ENCODE data around the gene STK10.
"Not testable (repeated sequence)": the region's sequence is repeated elsewhere in the genome, so short reads cannot be mapped to it uniquely, and the experiment has no call there.

STK10 gene

DNA sequence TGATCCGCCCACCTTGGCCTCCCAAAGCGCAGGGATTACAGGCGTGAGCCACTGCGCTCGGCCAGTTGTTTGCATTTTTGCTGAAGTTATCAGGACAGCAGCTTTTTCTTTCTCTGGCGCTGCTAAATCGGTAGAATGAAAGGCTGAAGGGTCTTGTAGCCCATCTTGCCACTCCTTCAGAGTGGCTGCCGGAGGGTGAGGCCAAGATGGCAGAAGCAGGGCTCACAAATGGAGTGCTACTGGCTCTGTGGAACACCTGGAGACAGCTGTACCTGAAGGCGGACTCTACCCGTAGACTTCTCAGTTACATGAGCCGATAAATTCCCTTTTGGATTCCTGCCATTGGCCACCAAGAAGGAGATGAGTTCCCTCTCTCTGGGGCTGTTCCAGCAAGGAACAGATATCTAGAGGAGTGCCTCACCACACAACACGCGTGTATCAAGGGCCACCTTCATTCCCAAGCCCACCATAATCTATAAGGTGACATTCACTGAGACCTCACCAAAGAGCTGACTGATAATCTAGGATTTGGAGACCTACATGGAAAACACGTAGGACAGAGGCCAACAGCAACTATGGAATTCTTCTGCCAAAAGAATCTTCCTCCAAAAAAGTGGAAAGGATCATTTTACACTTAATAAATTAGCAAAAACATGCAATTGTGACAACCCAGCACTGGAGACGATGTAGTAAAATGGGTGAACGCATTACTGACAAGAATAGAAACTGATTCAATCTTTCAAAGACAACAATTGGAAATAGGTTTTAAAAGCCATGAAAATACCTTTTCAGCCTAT lies 21.8 kb downstream of the STK10 start:
- H3K4me3 ChIP-seq (ENCODE audit: insufficient read depth, low read depth, low read length) = no peak overlapping the region
- 86 to 87% methylated on average over 16 of the region's 16 CpGs for WGBS, 2 experiments
- no peaks in the 10 kb centered on the region for H3K9me3 ChIP-seq (ENCODE audit: control insufficient read depth, low read length)
- no peak overlapping the region for H3K27ac ChIP-seq (ENCODE audit: insufficient read depth, low read depth, low read length, poor library complexity, severe bottlenecking)
- H3K36me3 ChIP-seq (ENCODE audit: control insufficient read depth, insufficient read depth, low read length) = no peaks in the 10 kb centered on the region
- peaks cover 7% of the 10 kb centered on the region for H3K4me1 ChIP-seq (ENCODE audit: control insufficient read depth, insufficient read depth, low read length)
- no peaks in the 10 kb centered on the region for H3K27me3 ChIP-seq (ENCODE audit: control insufficient read depth, insufficient read depth, low read length, poor library complexity, severe bottlenecking)

DNA sequence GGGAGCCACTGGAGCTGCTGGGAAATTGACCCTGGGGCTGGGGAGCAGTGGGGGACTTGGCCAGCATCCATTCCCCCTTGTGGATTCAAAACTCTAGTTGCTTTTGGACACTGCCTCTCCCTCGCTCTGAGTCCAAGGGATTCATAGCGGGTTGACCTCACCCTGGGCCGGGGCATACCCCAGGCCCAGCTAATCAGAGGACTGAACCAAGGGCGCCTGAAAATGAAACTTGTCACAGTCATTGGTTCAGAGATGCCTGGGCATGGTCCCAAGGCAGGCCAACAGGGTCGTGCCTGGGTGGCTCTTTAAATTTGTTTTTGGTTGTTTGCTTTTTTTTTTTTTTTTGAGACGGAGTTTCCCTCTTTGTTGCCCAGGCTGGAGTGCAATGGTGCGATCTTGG lies 22.6 kb downstream of the STK10 start:
- Histone ChIP-seq H3K27me3 (ENCODE audit: control insufficient read depth, insufficient read depth, low read length, poor library complexity, severe bottlenecking) (no peaks in the 10 kb centered on the region), H3K4me3 (ENCODE audit: insufficient read depth, low read depth, low read length) (no peak overlapping the region), H3K27ac (ENCODE audit: insufficient read depth, low read depth, low read length, poor library complexity, severe bottlenecking) (no peak overlapping the region), H3K9me3 (ENCODE audit: control insufficient read depth, low read length) (no peaks in the 10 kb centered on the region), H3K4me1 (ENCODE audit: control insufficient read depth, insufficient read depth, low read length) (peaks cover 7% of the 10 kb centered on the region), H3K36me3 (ENCODE audit: control insufficient read depth, insufficient read depth, low read length) (no peaks in the 10 kb centered on the region)
- WGBS, 2 experiments = 79 to 82% methylated on average over 7 of the region's 7 CpGs

DNA sequence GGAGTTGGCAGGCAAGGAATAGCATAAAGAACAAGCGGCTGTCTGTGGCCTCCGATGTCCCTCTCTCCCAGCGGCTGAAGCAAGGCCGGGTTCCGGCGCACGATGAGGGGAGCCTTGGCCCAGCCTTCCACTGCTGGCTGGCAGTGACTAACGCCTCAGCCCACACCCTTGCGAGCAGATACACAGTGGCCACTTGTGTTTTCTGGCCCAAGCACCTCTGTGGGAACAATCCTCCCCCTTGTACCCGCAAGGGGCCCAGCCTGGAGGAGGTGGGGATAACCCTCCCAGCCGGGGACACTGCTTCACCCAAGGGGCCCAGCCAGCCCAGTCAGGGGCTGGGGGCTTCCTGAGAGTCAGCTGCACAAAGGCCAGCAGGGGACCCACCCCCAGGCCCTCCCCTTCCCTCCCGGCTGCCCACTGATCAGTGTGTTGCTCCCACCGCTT lies 23.2 kb downstream of the STK10 start:
- H3K27ac ChIP-seq (ENCODE audit: insufficient read depth, low read depth, low read length, poor library complexity, severe bottlenecking) = no peak overlapping the region

DNA sequence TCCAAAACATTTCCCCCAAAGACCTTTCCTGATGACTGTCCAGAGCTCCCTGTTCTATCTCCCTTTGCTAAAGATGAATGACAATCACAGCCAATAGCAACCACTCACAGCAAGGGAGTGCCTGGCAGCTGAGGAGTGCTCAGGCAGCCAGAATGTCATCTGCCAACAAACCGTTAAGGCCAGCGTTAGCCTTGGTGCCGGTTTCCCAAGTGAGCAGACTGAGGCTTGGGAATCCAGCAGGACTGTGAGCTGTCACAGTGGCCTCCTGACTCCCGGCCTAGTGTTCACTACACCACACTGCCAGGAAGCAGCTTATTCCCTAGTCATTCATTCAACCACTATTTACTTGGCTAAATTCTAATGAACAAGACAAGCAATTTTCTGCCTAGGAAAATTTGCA lies 24.7 kb downstream of the STK10 start:
- 60 to 66% methylated on average over 4 of the region's 4 CpGs for WGBS, 2 experiments
- no peak overlapping the region for H3K4me3 ChIP-seq (ENCODE audit: insufficient read depth, low read depth, low read length)

More for the DNA sequence above, 23.2 kb downstream of the STK10 start:
- no peaks in the 10 kb centered on the region for H3K27me3 ChIP-seq (ENCODE audit: control insufficient read depth, insufficient read depth, low read length, poor library complexity, severe bottlenecking)
- 90 to 92% methylated on average over 13 of the region's 13 CpGs for WGBS, 2 experiments
- H3K4me1 ChIP-seq (ENCODE audit: control insufficient read depth, insufficient read depth, low read length) = peaks cover 7% of the 10 kb centered on the region
- H3K4me3 ChIP-seq (ENCODE audit: insufficient read depth, low read depth, low read length) = no peak overlapping the region
- no peaks in the 10 kb centered on the region for H3K9me3 ChIP-seq (ENCODE audit: control insufficient read depth, low read length)
- no peaks in the 10 kb centered on the region for H3K36me3 ChIP-seq (ENCODE audit: control insufficient read depth, insufficient read depth, low read length)

DNA sequence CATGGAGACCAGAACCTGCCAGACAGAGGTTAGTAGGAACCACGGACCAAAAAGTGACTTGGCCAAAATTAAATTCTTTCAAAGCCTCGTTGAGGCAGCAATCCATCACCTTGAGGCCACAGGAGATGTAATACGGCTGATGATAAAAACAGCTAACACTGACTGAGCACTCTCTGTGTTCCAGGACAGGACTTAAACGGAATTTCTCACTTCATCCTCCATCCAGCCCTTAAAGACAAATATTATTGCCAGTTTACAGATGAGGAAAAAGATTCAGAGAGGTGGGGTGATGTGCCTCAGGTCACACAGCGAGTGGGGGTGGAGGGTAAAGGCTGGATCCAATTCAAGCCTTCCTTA lies 25.1 kb downstream of the STK10 start:
- H3K4me3 ChIP-seq (ENCODE audit: insufficient read depth, low read depth, low read length) = no peak overlapping the region
- H3K4me1 ChIP-seq (ENCODE audit: control insufficient read depth, insufficient read depth, low read length) = peaks cover 2% of the 10 kb centered on the region
- H3K9me3 ChIP-seq (ENCODE audit: control insufficient read depth, low read length) = no peaks in the 10 kb centered on the region
- no peaks in the 10 kb centered on the region for H3K27me3 ChIP-seq (ENCODE audit: control insufficient read depth, insufficient read depth, low read length, poor library complexity, severe bottlenecking)
- 88 to 92% methylated on average over 3 to 5 of the region's 5 CpGs for WGBS, 2 experiments
- H3K27ac ChIP-seq (ENCODE audit: insufficient read depth, low read depth, low read length, poor library complexity, severe bottlenecking) = no peak overlapping the region
- H3K36me3 ChIP-seq (ENCODE audit: control insufficient read depth, insufficient read depth, low read length) = no peaks in the 10 kb centered on the region

More for the DNA sequence above, 24.7 kb downstream of the STK10 start:
- Histone ChIP-seq H3K27me3 (ENCODE audit: control insufficient read depth, insufficient read depth, low read length, poor library complexity, severe bottlenecking) (no peaks in the 10 kb centered on the region), H3K27ac (ENCODE audit: insufficient read depth, low read depth, low read length, poor library complexity, severe bottlenecking) (no peak overlapping the region), H3K4me1 (ENCODE audit: control insufficient read depth, insufficient read depth, low read length) (peaks cover 6% of the 10 kb centered on the region), H3K36me3 (ENCODE audit: control insufficient read depth, insufficient read depth, low read length) (no peaks in the 10 kb centered on the region), H3K9me3 (ENCODE audit: control insufficient read depth, low read length) (no peaks in the 10 kb centered on the region)

DNA sequence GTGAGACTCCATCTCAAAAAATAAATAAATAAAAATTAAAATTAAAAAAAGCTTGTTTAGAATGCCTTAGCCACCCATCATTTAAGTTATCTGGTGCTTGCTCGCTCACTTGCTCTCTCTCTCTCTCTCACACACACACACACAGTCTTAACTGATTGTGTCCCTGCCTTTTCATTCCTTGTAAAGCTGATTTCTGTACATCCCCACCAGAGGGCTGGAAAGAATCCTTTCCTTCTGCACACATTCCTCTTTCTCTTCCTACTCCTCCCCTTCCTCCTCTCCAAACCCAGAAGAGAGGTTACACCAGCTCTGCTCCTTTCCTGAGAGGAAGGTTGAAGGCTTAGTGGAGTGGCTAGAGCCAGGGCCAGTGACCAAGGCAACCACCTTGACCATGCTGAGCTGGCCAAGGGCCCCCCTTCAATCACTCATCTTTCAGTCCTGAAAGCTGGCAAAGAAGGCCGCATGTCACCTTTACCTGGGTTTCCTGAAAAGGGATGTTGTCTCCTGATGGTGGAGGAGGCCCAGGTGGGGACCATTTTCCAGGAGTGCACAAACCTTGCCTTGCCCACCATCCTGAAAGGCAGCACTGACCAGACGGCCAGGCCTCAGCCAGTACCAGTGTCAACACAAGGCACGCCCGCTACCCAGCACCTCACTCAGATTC lies 25.6 kb downstream of the STK10 start:
- H3K4me3 ChIP-seq (ENCODE audit: insufficient read depth, low read depth, low read length) = no peak overlapping the region
- WGBS, 2 experiments = 93 to 94% methylated on average over 5 of the region's 5 CpGs

DNA sequence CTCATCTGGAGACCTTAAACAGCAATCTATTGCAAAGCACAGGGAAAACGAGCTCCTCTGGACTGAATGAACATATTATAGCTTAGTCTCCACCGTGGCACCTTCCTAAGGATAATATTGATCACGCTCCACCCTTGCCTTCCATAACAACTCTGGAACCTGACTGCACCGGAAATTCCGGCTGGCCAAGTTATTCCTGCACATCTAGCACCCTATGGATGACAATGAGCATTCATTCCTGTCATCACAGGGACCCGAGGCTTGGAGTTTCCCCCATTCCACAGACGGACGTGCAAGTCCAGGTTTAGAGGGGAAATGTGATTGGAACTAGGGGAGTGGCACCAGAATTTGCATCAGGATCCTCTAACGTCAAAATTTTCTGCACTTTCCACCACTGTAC lies 27.5 kb downstream of the STK10 start:
- Histone ChIP-seq H3K36me3 (ENCODE audit: control insufficient read depth, insufficient read depth, low read length) (no peaks in the 10 kb centered on the region), H3K9me3 (ENCODE audit: control insufficient read depth, low read length) (no peaks in the 10 kb centered on the region), H3K4me1 (ENCODE audit: control insufficient read depth, insufficient read depth, low read length) (no peaks in the 10 kb centered on the region), H3K27me3 (ENCODE audit: control insufficient read depth, insufficient read depth, low read length, poor library complexity, severe bottlenecking) (no peaks in the 10 kb centered on the region), H3K27ac (ENCODE audit: insufficient read depth, low read depth, low read length, poor library complexity, severe bottlenecking) (no peak overlapping the region), H3K4me3 (ENCODE audit: insufficient read depth, low read depth, low read length) (no peak overlapping the region)
- WGBS, 2 experiments = 95 to 98% methylated on average over 9 of the region's 9 CpGs

More for the DNA sequence above, 25.6 kb downstream of the STK10 start:
- Histone ChIP-seq H3K9me3 (ENCODE audit: control insufficient read depth, low read length) (no peaks in the 10 kb centered on the region), H3K27me3 (ENCODE audit: control insufficient read depth, insufficient read depth, low read length, poor library complexity, severe bottlenecking) (no peaks in the 10 kb centered on the region), H3K4me1 (ENCODE audit: control insufficient read depth, insufficient read depth, low read length) (no peaks in the 10 kb centered on the region), H3K27ac (ENCODE audit: insufficient read depth, low read depth, low read length, poor library complexity, severe bottlenecking) (no peak overlapping the region), H3K36me3 (ENCODE audit: control insufficient read depth, insufficient read depth, low read length) (no peaks in the 10 kb centered on the region)

DNA sequence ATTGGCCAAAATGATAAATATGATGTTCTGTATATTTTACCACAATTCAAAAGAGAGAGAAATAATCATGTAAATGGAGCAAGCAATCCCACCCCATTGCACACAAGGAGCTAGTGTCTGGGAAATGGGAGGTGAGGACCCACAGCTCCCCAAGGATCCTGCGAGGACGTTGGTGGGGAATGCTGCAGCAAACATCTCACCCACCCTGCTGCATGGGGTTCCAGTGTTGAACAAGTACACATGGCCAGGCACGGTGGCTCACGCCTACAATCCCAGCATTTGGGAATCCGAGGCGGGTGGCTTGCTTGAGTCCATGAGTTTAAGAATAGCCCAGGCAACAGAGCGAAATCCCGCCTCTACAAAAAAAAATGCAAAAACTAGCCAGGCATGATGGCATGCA lies 29.0 kb downstream of the STK10 start:
- Histone ChIP-seq H3K36me3 (ENCODE audit: control insufficient read depth, insufficient read depth, low read length) (no peaks in the 10 kb centered on the region), H3K27me3 (ENCODE audit: control insufficient read depth, insufficient read depth, low read length, poor library complexity, severe bottlenecking) (no peaks in the 10 kb centered on the region), H3K9me3 (ENCODE audit: control insufficient read depth, low read length) (no peaks in the 10 kb centered on the region), H3K4me1 (ENCODE audit: control insufficient read depth, insufficient read depth, low read length) (no peaks in the 10 kb centered on the region), H3K4me3 (ENCODE audit: insufficient read depth, low read depth, low read length) (no peak overlapping the region), H3K27ac (ENCODE audit: insufficient read depth, low read depth, low read length, poor library complexity, severe bottlenecking) (no peak overlapping the region)
- 91 to 97% methylated on average over 8 of the region's 8 CpGs for WGBS, 2 experiments

DNA sequence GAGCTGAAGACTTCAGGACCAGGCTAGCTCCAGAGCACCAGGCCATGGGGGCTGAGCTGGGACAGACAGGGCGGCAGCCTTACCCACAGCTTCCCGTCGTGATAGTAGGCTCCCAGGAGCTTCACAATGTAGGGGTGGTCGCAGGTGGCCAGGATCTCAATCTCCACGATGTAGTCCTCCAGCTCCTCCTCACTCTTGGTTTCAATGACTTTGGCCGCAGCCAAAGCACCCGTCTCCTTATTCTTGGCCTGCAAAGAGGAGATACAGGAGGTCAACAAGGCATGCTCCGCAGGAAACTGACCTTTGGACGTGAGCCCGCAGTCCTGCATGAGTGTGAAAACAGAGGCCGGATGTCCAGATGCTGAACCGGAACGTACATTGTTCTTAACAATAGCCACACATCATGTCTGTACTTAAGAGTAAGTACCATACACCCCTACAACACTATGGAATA lies 31.5 kb downstream of the STK10 start:
- no peak overlapping the region for H3K4me3 ChIP-seq (ENCODE audit: insufficient read depth, low read depth, low read length)
- H3K27me3 ChIP-seq (ENCODE audit: control insufficient read depth, insufficient read depth, low read length, poor library complexity, severe bottlenecking) = no peaks in the 10 kb centered on the region
- no peaks in the 10 kb centered on the region for H3K36me3 ChIP-seq (ENCODE audit: control insufficient read depth, insufficient read depth, low read length)
- H3K27ac ChIP-seq (ENCODE audit: insufficient read depth, low read depth, low read length, poor library complexity, severe bottlenecking) = no peak overlapping the region
- no peaks in the 10 kb centered on the region for H3K9me3 ChIP-seq (ENCODE audit: control insufficient read depth, low read length)
- 91 to 94% methylated on average over 13 of the region's 13 CpGs for WGBS, 2 experiments
- no peaks in the 10 kb centered on the region for H3K4me1 ChIP-seq (ENCODE audit: control insufficient read depth, insufficient read depth, low read length)

DNA sequence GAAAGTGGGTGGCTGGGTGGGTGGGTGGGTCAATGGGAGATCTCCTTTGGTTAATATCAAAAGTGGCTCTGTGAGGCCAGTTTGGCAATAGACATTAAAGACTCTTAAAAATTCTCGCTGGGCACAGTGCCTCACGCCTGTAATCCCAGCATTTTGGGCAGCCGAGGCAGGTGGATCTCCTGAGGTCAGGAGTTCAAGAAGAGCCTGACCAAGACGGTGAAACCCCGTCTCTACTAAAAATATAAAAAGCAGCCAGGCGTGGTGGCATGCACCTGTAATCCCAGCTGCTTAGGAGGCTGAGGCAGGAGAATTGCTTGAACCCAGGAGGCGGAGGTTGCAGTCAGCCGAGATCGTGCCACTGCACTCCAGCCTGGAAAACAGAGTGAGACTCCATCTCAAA lies 32.9 kb downstream of the STK10 start:
- not testable (repeated sequence) for H3K36me3 ChIP-seq (ENCODE audit: control insufficient read depth, insufficient read depth, low read length); H3K9me3 ChIP-seq (ENCODE audit: control insufficient read depth, low read length); H3K27me3 ChIP-seq (ENCODE audit: control insufficient read depth, insufficient read depth, low read length, poor library complexity, severe bottlenecking); H3K27ac ChIP-seq (ENCODE audit: insufficient read depth, low read depth, low read length, poor library complexity, severe bottlenecking); H3K4me1 ChIP-seq (ENCODE audit: control insufficient read depth, insufficient read depth, low read length); H3K4me3 ChIP-seq (ENCODE audit: insufficient read depth, low read depth, low read length)
- 91 to 98% methylated on average over 9 of the region's 9 CpGs for WGBS, 2 experiments

Data from ectodermal cell (in vitro differentiated cells).